HCT116 (cell line): Measurements from ENCODE around the gene FAM98B. TPM values are rescaled to one million over a fixed set of nuclear protein-coding genes. Genes with fewer than 3 reads are reported as not detected.

Experiments
- ATAC-seq: fragments of 200-7000 bp; cut with Tn5 transposase; 2 replicates; pipeline ENCODE4 v1.9.1; 2020; ENCODE audit warnings: mild to moderate bottlenecking, moderate library complexity
- BruUV-seq: library from RNA; stranded (reverse); fragments of 400-500 nt; replicated peaks from 2 replicates; lab custom pipeline; 2021; lab: Mats Ljungman, UMichigan
- CTCF ChIA-PET: fragments of 300-600 bp; sonication (Branson Sonifier 250); formaldehyde crosslinking; loops from one replicate; lab custom pipeline; 2021; ENCODE audit warnings: antibody characterized with exemption; lab: Charles Lee
- POLR2A ChIA-PET: fragments of 300-600, 350-600 bp; sonication (Branson Sonifier 250); formaldehyde crosslinking; loops from one replicate; lab custom pipeline; 2021; ENCODE audit warnings: antibody characterized with exemption; lab: Charles Lee
- RAD21 ChIA-PET, 2 experiments: fragments of 300-600 bp; sonication (Branson Sonifier 250); formaldehyde crosslinking; loops; one replicate each; lab custom pipeline; 2023; ENCODE audit warnings: low total read pairs in 2 of 2; ENCODE audit not compliant: uncharacterized antibody in 2 of 2, unreplicated experiment in 2 of 2, low non-redundant PET in 1 of 2; lab: Charles Lee
- DNase-seq: peaks from one replicate; pipeline ENCODE4 v3.0.0-alpha.2; 2010; ENCODE audit warnings: low read depth, low spot score
- H2AFZ ChIP-seq: fragments of 200-600 bp; shearing (Covaris generic), sonication (generic); 2 replicates; pipeline ENCODE4 v1.6.1; 2017; ENCODE audit warnings: low read depth, mixed run types, mixed read lengths, antibody characterized with exemption, low read length; ENCODE audit not compliant: poor library complexity, severe bottlenecking
- H3K27ac ChIP-seq: 2 replicates; pipeline ENCODE4 v1.5.1; 2012; ENCODE audit warnings: low read depth, low read length
- H3K27me3 ChIP-seq: fragments of 200-600 bp; sonication (generic); 2 replicates; pipeline ENCODE4 v1.6.1; 2016; ENCODE audit warnings: mixed run types, low read length, mixed read lengths; ENCODE audit not compliant: insufficient read depth
- H3K36me3 ChIP-seq, 2 experiments: fragments of 200-500 bp in 1 of 2; fragments of 200-600 bp in 1 of 2; sonication (Bioruptor generic) in 1 of 2; sonication (generic) in 1 of 2; 2 replicates each; pipeline versions ENCODE4 v1.5.1 to v1.6.1; 2014 to 2016; ENCODE audit warnings: low read length in 2 of 2, inconsistent platforms in 1 of 2, mixed read lengths in 1 of 2, mixed run types in 1 of 2; ENCODE audit not compliant: insufficient read depth in 2 of 2, control insufficient read depth in 1 of 2
- H3K4me1 ChIP-seq, 2 experiments: fragments of 200-600 bp in 1 of 2; sonication (generic) in 1 of 2; 2 replicates each; pipeline versions ENCODE4 v1.5.1 to v1.6.1; 2012 to 2017; ENCODE audit warnings: low read length in 2 of 2, inconsistent platforms in 1 of 2, mild to moderate bottlenecking in 1 of 2, mixed read lengths in 1 of 2, mixed run types in 1 of 2, moderate library complexity in 1 of 2; ENCODE audit not compliant: insufficient read depth in 2 of 2, control insufficient read depth in 1 of 2
- H3K4me2 ChIP-seq: fragments of 200-600 bp; sonication (generic); 2 replicates; pipeline ENCODE4 v1.6.1; 2017; ENCODE audit warnings: mixed run types, low read length, mixed read lengths
- H3K4me3 ChIP-seq, 2 experiments: fragments of 200-600 bp in 1 of 2; sonication (generic) in 1 of 2; replicated peaks in 1 of 2; 2 replicates each; pipeline ENCODE4 v1.5.1; 2011 to 2016; ENCODE audit warnings: low read length in 2 of 2, control low read depth in 1 of 2, low read depth in 1 of 2, mild to moderate bottlenecking in 1 of 2, mixed read lengths in 1 of 2, mixed run types in 1 of 2
- H3K79me2 ChIP-seq: fragments of 200-600 bp; sonication (generic); 2 replicates; pipeline ENCODE4 v1.6.1; 2017; ENCODE audit warnings: mild to moderate bottlenecking, mixed run types, low read length, moderate library complexity, mixed read lengths; ENCODE audit not compliant: insufficient read depth
- H3K9ac ChIP-seq: fragments of 200-600 bp; sonication (generic); 2 replicates; pipeline ENCODE4 v1.6.1; 2016; ENCODE audit warnings: low read length, mixed read lengths
- H3K9me2 ChIP-seq: fragments of 200-600 bp; sonication (generic), shearing (Covaris generic); 2 replicates; pipeline ENCODE4 v1.6.1; 2017; ENCODE audit warnings: mixed run types, mild to moderate bottlenecking, moderate library complexity; ENCODE audit not compliant: insufficient read depth
- H3K9me3 ChIP-seq, 2 experiments: fragments of 200-500 bp in 1 of 2; fragments of 200-600 bp in 1 of 2; sonication (Bioruptor generic) in 1 of 2; sonication (generic) in 1 of 2; 2 replicates each; pipeline ENCODE4 v1.6.1; 2014 to 2017; ENCODE audit warnings: low read length in 2 of 2, mixed read lengths in 2 of 2, inconsistent platforms in 1 of 2, low read depth in 1 of 2, mild to moderate bottlenecking in 1 of 2, mixed run types in 1 of 2, moderate library complexity in 1 of 2; ENCODE audit not compliant: control insufficient read depth in 1 of 2, insufficient read depth in 1 of 2
- H4K20me1 ChIP-seq: fragments of 200-600 bp; sonication (generic), shearing (Covaris generic); 2 replicates; pipeline ENCODE4 v1.6.1; 2017; ENCODE audit warnings: mixed run types, mild to moderate bottlenecking, moderate library complexity; ENCODE audit not compliant: insufficient read depth
- CBX3 ChIP-seq: IDR thresholded peaks from 2 replicates; pipeline ENCODE4 v1.6.1; 2012; ENCODE audit warnings: low read depth
- EZH2phosphoT487 ChIP-seq: fragments of 200-600 bp; IDR thresholded peaks from 2 replicates; pipeline ENCODE4 v1.6.1; 2018; ENCODE audit warnings: antibody characterized with exemption, borderline replicate concordance
- FOSL1 ChIP-seq: IDR thresholded peaks from 2 replicates; pipeline ENCODE4 v1.6.1; 2012; ENCODE audit warnings: low read depth
- POLR2A ChIP-seq: IDR thresholded peaks from 2 replicates; pipeline ENCODE4 v1.7.0; 2011; ENCODE audit warnings: borderline replicate concordance; ENCODE audit not compliant: insufficient read depth, insufficient read length; ENCODE audit errors: extremely low read depth
- SIN3A ChIP-seq: IDR thresholded peaks from 2 replicates; pipeline ENCODE4 v1.6.1; 2012; ENCODE audit warnings: low read depth
- SP1 ChIP-seq: IDR thresholded peaks from 2 replicates; pipeline ENCODE4 v1.6.1; 2012; ENCODE audit warnings: low read depth
- SRF ChIP-seq: IDR thresholded peaks from 2 replicates; pipeline ENCODE4 v1.6.1; 2012; ENCODE audit warnings: low read depth
- TCF7L2 ChIP-seq: IDR thresholded peaks from 2 replicates; pipeline ENCODE4 v1.7.0; 2011; ENCODE audit warnings: borderline replicate concordance, inconsistent platforms; ENCODE audit not compliant: insufficient read depth, insufficient read length; ENCODE audit errors: extremely low read depth
- YY1 ChIP-seq: IDR thresholded peaks from 2 replicates; pipeline ENCODE4 v1.6.1; 2011; ENCODE audit warnings: low read length, low read depth, moderate library complexity, mild to moderate bottlenecking; ENCODE audit not compliant: insufficient replicate concordance; ENCODE audit errors: extremely low read depth
- ZNF274 ChIP-seq: fragments of 200-500 bp; sonication (Bioruptor generic); IDR thresholded peaks from 2 replicates; pipeline ENCODE4 v1.6.1; 2014; ENCODE audit warnings: mild to moderate bottlenecking, low read depth, low read length, inconsistent platforms
- intact Hi-C: fragments of 100-400 bp; cut with micrococcal nuclease; formaldehyde crosslinking; loops from 2 replicates; pipeline ENCODE4 v1.10.0; 2022
- total RNA-seq: library from RNA; stranded (reverse); gene quantifications from one replicate; pipeline ENCODE4 v1.2.1, GENCODE V29; 2021; ENCODE audit not compliant: unreplicated experiment
- TF ChIP-seq, protein P1 (sequence below): IDR thresholded peaks from 2 replicates; pipeline ENCODE4 v1.6.1; 2012
- TF ChIP-seq, protein P2 (sequence below): IDR thresholded peaks from 2 replicates; pipeline ENCODE4 v1.6.1; 2011; ENCODE audit warnings: mild to moderate bottlenecking, low read length, moderate library complexity; ENCODE audit not compliant: insufficient replicate concordance; ENCODE audit errors: extremely low read depth
- TF ChIP-seq, protein P3 (sequence below), 3 experiments: fragments of 200-600 bp in 1 of 3; sonication (generic) in 1 of 3; IDR thresholded peaks in 2 of 3; conservative IDR thresholded peaks in 1 of 3; 2 replicates each; pipeline ENCODE4 v1.5.1; 2012 to 2017; ENCODE audit warnings: low read depth in 2 of 3, low read length in 2 of 3, antibody characterized with exemption in 1 of 3, borderline replicate concordance in 1 of 3, control low read depth in 1 of 3, mild to moderate bottlenecking in 1 of 3, mixed read lengths in 1 of 3, mixed run types in 1 of 3, moderate library complexity in 1 of 3; ENCODE audit not compliant: insufficient read depth in 1 of 3
- TF ChIP-seq, protein P4 (sequence below): IDR thresholded peaks from 2 replicates; pipeline ENCODE4 v1.6.1; 2012
- TF ChIP-seq, protein P5 (sequence below): IDR thresholded peaks from 2 replicates; pipeline ENCODE4 v1.6.1; 2012; ENCODE audit warnings: low read depth

Gene FAM98B
- total RNA-seq, 1 experiment from 2014 or later = 44.3 TPM

DNA sequence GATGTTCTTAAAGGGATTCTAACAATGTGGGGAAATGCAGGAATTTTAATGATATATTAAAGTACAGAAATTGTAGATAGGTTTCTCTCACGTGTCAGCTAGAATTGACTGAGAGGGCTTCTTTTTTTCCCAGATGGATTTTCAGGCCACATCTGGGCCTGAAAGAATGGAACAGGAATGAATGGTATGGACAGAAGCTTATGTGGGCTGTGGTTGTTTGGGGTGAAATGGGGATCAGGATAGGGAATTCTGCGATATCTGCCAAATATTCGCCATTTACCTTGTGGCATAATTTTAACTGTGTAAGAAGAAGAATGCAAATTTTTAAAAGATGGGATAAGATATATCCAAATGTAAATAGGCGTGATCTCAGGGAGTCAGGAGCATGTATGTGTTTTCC, 45.4 kb upstream of the FAM98B start (continued):
- TF ChIP-seq, protein P1, sequence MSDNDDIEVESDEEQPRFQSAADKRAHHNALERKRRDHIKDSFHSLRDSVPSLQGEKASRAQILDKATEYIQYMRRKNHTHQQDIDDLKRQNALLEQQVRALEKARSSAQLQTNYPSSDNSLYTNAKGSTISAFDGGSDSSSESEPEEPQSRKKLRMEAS = no peak

DNA sequence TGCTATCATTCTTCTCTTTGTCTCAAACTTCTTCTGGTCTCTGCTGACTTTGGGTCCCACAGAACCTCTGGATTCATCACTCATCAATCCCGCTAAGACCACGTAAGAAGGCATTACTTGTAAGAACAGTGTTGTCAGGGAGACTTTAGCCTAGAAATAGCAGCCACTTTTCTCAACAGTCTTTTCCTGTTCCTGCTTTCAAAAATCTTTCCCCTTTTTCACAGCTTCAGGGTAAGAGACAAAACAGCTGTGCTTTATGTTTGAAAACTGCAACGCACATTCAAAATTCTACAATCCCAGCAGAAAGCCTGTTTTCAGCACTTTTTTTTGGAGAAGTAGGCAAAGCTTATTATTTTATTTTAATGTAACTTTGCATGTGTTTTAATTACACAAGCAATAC, 42.0 kb upstream of the FAM98B start:
- RAD21 ChIA-PET = no interaction called here
- Histone ChIP-seq H2AFZ (no peak overlapping the region), H3K9me2 (no peaks in the 10 kb centered on the region), H3K4me1 (no peaks in the 10 kb centered on the region), H3K36me3 (no peaks in the 10 kb centered on the region), H3K27me3 (0 out of 2 replicates have a peak, but pooled peaks cover 6% of the 10 kb centered on the region)
- CTCF ChIA-PET = interaction anchor here (1.1 kb wide), 1 partner anchor 29 kb away, joined by 3 read pairs; no protein-coding TSS in a partner anchor
- TF ChIP-seq, protein P2, sequence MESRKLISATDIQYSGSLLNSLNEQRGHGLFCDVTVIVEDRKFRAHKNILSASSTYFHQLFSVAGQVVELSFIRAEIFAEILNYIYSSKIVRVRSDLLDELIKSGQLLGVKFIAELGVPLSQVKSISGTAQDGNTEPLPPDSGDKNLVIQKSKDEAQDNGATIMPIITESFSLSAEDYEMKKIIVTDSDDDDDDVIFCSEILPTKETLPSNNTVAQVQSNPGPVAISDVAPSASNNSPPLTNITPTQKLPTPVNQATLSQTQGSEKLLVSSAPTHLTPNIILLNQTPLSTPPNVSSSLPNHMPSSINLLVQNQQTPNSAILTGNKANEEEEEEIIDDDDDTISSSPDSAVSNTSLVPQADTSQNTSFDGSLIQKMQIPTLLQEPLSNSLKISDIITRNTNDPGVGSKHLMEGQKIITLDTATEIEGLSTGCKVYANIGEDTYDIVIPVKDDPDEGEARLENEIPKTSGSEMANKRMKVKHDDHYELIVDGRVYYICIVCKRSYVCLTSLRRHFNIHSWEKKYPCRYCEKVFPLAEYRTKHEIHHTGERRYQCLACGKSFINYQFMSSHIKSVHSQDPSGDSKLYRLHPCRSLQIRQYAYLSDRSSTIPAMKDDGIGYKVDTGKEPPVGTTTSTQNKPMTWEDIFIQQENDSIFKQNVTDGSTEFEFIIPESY = no peak
- TF ChIP-seq CBX3 = no peak
- no peak for TF ChIP-seq SRF
- TF ChIP-seq POLR2A = no peak
- no peak for TF ChIP-seq SP1
- no peak for TF ChIP-seq ZNF274
- TF ChIP-seq, protein P1 = no peak
- no peak for TF ChIP-seq EZH2phosphoT487
- no peak for TF ChIP-seq SIN3A
- TF ChIP-seq, protein P3, sequence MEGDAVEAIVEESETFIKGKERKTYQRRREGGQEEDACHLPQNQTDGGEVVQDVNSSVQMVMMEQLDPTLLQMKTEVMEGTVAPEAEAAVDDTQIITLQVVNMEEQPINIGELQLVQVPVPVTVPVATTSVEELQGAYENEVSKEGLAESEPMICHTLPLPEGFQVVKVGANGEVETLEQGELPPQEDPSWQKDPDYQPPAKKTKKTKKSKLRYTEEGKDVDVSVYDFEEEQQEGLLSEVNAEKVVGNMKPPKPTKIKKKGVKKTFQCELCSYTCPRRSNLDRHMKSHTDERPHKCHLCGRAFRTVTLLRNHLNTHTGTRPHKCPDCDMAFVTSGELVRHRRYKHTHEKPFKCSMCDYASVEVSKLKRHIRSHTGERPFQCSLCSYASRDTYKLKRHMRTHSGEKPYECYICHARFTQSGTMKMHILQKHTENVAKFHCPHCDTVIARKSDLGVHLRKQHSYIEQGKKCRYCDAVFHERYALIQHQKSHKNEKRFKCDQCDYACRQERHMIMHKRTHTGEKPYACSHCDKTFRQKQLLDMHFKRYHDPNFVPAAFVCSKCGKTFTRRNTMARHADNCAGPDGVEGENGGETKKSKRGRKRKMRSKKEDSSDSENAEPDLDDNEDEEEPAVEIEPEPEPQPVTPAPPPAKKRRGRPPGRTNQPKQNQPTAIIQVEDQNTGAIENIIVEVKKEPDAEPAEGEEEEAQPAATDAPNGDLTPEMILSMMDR (IDR thresholded peaks at IDR 0.05 in 2 of 3, conservative IDR thresholded peaks at IDR 0.05 in 1 of 3; ENCODE audit: borderline replicate concordance in 1 of 3, insufficient read depth in 1 of 3, low read depth in 2 of 3, low read length in 2 of 3) = no peak
- TF ChIP-seq, protein P4, sequence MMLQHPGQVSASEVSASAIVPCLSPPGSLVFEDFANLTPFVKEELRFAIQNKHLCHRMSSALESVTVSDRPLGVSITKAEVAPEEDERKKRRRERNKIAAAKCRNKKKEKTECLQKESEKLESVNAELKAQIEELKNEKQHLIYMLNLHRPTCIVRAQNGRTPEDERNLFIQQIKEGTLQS = no peak
- TF ChIP-seq TCF7L2 = no peak
- TF ChIP-seq, protein P5, sequence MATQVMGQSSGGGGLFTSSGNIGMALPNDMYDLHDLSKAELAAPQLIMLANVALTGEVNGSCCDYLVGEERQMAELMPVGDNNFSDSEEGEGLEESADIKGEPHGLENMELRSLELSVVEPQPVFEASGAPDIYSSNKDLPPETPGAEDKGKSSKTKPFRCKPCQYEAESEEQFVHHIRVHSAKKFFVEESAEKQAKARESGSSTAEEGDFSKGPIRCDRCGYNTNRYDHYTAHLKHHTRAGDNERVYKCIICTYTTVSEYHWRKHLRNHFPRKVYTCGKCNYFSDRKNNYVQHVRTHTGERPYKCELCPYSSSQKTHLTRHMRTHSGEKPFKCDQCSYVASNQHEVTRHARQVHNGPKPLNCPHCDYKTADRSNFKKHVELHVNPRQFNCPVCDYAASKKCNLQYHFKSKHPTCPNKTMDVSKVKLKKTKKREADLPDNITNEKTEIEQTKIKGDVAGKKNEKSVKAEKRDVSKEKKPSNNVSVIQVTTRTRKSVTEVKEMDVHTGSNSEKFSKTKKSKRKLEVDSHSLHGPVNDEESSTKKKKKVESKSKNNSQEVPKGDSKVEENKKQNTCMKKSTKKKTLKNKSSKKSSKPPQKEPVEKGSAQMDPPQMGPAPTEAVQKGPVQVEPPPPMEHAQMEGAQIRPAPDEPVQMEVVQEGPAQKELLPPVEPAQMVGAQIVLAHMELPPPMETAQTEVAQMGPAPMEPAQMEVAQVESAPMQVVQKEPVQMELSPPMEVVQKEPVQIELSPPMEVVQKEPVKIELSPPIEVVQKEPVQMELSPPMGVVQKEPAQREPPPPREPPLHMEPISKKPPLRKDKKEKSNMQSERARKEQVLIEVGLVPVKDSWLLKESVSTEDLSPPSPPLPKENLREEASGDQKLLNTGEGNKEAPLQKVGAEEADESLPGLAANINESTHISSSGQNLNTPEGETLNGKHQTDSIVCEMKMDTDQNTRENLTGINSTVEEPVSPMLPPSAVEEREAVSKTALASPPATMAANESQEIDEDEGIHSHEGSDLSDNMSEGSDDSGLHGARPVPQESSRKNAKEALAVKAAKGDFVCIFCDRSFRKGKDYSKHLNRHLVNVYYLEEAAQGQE = no peak
- no peak for TF ChIP-seq YY1
- TF ChIP-seq FOSL1 = no peak
- TF ChIP-seq, all 23 proteins: peak for 0
- ATAC-seq (no peak), DNase-seq (no peak)
- Histone ChIP-seq H4K20me1 (no peaks in the 10 kb centered on the region), H3K9me3 (no peaks in the 10 kb centered on the region), H3K4me2 (no peak overlapping the region), H3K27ac (no peak overlapping the region), H3K9ac (no peak overlapping the region), H3K4me3 (no peak overlapping the region), H3K79me2 (no peaks in the 10 kb centered on the region)
- intact Hi-C loops = no loop called here
- POLR2A ChIA-PET = no interaction called here
- BruUV-seq = no TSS peak
